ENCODE results near the gene DNAJC18.

- no peak for TF ChIP-seq POLR2A (IDR thresholded peaks at IDR 0.05; ENCODE audit: control extremely low read depth in 1 of 2, low read depth in 2 of 2, low read length in 2 of 2)
- TF ChIP-seq CTCF (IDR thresholded peaks at IDR 0.05; ENCODE audit: control extremely low read depth in 1 of 3, insufficient read depth in 1 of 3, low read depth in 1 of 3, low read length in 3 of 3): no peak
- no peak for TF ChIP-seq EP300 (IDR thresholded peaks at IDR 0.05; ENCODE audit: borderline replicate concordance in 1 of 2, low read depth in 2 of 2, low read length in 2 of 2)
- no peak for TF ChIP-seq RFX5 (IDR thresholded peaks at IDR 0.05; ENCODE audit: borderline replicate concordance, low read depth, low read length)
- no peak for TF ChIP-seq ATF2 (IDR thresholded peaks at IDR 0.05; ENCODE audit: low read length)
- TF ChIP-seq GABPA (IDR thresholded peaks at IDR 0.05; ENCODE audit: borderline replicate concordance, insufficient read depth, low read length): no peak
- no peak for TF ChIP-seq SIN3A (conservative IDR thresholded peaks at IDR 0.05 in 1 of 2, IDR thresholded peaks at IDR 0.05 in 1 of 2; ENCODE audit: low read depth in 1 of 2, low read length in 2 of 2)
- TF ChIP-seq TAF1 (IDR thresholded peaks at IDR 0.05; ENCODE audit: low read depth, low read length): no peak
- TF ChIP-seq MAFK (IDR thresholded peaks at IDR 0.05; ENCODE audit: low read depth, low read length): no peak
These were observed 33.2 kb upstream of the DNAJC18 start for GRCh38 chr5:139472386-139473030.
